GM21360 (cell line): ENCODE results near the gene EPB41L4A.

Experiments
- ATAC-seq: cut with Tn5 transposase; IDR thresholded peaks from one replicate; pipeline ENCODE4 v1.9.1; 2021; ENCODE audit warnings: mild to moderate bottlenecking, moderate library complexity; ENCODE audit not compliant: unreplicated experiment

Gene EPB41L4A

DNA sequence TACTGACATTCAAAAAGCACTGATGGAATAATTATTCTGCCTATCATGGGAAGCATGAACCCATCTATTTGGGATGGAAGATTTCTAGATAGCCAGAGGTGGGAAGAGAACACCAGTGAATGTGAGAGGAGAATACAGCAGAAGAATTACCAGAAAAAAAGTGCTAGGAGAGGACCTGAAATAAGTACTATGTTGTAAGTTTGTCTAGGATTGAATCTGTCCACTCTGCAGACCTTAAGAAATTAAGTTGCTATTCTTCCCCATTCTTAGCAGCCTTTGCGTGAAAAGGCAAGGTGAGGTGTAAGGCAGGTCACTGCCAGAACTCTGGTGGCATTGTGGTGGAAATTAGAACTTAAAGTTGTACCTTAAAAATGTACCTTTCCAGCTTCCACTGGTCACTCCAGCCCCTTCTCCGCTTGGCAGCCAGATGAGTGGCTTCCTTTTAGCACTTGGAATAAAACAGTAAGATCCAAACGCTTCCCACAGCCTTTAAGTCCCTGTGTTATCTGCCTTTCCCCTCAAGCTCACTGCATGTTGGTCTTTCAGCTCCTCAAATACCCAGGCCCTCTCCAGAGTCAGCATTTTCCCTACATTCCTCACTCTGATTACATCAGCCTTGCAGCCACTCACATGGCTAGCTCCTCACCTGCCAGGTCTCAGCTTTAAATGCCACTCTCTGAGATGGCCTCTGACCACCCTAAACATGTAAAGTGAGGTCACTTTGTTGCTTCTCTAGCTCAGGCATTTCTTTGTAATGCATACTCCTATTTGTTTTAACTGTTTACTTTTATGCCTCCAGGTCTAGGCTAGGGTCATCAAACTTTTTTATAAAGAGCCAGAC lies 253.0 kb downstream of the EPB41L4A start:
- ATAC-seq = no peak

DNA sequence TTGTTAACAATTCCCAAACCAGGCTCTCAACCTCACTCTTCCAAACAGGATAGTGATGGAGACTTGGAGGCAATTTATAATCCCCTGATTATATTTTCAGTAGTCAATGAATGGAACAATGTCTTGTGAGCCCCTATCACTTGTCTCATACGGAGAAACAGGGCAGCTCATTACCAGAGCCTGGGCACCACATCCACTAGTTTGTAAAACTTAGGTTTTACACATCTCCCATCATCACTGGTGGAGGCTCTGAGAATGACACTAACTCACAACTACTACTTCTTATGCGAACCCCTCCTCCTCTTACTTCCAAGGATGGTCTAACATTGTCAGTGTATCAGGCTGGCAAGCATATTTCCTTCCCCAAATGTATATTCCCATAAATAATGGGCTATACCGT lies 253.7 kb downstream of the EPB41L4A start:
- ATAC-seq = no peak

DNA sequence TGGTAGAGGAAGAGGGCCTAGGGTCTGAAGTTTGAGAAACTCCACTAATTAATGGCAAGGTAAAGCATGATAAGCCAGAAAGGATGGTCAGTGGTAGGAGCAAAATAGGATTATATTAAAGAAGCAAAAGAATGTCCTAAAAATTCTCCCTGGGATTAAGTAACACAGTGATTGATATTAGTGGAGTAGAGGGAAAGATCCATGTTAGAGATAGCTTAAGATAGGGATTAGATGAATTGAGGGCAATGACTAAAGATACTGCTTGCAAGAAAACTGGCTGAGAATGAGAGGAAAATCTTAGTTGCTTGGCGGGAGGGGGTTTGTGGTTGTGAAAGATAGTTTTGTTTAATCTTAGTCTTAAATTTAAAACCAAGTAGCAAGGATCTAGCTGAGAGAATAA lies 255.6 kb downstream of the EPB41L4A start:
- no peak for ATAC-seq

DNA sequence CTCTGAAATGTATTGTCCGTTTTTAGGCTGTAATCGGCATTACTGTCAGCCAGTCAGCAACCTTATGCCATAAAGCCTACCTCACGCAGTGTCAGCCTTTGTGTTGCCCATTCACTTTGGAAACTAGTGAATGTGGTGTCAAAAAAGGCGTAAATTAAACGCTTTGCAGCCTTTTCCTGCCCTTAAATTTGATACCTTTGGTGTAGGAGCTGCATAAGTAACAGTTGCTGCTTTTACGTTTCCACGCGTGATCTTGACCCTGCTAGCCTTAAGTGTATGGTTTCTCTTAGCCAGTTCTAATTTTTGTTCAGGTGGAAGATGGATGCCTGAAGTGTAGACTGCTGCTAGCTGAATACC lies 257.7 kb downstream of the EPB41L4A start:
- no peak for ATAC-seq

DNA sequence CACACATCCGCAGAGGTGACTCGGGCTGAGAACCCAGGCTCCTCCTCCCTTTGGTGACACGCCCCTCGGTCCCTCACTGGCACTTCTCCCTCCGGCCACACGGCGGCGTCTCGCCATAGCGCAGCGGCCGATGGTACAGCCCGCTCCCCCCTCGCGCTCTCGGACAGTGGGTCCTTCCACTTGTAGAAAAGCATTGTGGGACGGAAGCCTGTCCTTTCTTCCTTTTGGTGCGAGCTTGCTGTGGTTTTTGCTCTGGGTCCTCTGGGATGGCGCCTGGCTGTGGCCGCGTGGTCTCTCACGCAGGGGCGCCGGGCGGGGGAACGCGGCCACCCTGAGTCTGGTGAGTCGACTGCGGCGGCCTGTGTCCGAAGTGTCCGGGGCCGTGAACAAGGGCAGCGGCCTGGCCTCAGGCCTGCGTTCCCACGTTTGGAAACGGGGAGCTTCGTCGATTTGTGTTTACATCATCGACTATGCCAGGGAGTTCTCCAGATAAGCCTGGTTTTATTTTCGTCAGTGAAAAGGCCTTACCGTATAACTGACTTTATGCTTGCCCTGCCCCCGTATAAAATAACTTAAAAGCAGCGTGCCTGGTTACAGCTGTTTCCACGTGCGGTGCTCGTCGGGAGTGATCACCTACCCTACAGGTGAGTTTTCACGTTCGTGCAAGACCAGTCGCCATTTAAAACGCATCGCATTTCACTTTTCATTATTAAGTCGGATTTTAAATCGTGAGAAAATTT lies 258.3 kb downstream of the EPB41L4A start:
- peak; percentile 98 for ATAC-seq

DNA sequence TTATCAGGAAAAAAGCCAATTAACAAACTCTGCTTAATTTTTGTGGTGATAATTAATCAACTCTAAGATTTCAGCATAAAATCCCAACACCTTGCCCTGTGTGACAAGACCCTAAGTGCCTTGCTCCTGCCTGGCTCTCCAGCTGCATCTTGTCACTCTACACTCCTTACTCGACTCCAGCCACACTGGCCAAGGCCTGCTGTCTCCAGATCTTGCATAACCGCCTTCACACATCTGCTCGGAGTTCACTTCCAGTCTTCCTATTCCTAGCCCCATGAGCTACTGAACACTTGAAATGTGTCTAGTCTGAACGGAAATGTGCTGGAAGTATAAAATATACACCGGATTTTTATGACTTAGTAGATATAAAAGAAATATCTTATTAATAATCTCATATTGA lies 259.6 kb downstream of the EPB41L4A start:
- no peak for ATAC-seq

DNA sequence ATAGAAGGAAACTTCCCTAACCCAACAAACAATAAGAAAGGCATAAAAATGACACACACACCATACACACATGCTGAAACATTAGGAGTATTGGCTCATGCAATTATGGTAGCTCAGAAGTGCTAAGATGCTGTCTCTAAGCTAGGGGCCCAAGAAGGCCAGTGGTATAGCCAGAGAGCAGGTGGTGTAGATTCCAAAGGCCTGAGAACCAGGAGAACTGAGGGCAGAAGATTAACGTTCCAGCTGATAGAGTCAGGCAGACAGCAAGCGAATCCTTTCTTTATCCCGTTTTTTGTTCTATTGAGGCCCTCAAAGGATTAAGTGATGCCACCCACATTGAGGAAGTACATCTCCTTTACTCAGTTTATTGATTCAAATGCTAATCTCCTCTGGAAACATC lies 262.9 kb downstream of the EPB41L4A start:
- no peak for ATAC-seq

DNA sequence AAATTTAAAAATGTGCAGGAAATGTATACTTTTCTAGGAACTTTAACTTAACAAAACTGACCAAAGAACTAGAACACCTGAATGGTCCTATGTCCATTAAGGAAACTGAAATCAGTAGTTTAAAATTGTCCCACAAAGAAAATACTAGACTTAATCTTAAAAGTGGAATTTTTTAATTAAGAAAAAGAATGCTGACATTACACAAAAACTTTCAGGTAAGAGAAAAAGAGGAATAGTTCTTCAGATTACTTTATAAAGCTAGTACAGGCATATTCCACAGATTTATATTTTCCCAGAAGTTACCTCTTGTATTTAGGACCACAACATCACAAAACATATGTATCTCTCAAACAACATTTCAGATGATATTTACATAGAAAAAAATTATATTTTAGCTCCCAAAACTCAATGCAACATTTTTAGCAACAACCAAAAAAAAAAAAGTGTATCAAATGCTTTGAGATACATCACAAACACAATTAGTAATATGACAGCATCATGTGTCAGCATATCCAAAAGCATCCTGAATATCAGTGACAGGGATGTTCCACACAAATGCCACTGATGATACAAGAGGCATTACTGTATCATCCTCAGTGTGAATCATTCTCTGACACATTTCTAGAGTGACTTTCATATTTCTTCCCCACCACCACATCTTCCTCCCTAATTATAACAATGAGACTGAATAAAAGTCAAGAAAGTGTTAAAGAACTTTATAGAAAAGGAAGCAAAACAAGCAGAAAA lies 264.0 kb downstream of the EPB41L4A start:
- no peak for ATAC-seq

DNA sequence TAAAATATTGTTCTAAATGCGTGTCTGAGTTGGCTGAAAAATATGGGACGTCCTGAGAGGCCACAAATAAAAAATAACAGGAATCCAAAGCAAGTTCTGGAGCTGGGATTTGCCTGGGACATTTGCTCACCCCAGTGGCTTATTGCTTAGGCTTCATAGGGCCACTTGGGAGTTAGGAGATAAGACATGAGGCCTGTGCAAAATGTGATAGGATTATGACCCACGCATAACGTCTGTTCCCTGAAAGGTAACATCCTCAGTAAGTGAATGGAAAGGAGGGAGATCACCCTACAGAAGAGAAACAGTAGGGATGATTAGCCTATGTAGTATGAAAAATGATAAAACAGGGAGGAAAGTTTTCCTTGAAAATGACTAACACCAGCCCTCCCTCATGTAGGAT lies 269.4 kb downstream of the EPB41L4A start:
- ATAC-seq = no peak

DNA sequence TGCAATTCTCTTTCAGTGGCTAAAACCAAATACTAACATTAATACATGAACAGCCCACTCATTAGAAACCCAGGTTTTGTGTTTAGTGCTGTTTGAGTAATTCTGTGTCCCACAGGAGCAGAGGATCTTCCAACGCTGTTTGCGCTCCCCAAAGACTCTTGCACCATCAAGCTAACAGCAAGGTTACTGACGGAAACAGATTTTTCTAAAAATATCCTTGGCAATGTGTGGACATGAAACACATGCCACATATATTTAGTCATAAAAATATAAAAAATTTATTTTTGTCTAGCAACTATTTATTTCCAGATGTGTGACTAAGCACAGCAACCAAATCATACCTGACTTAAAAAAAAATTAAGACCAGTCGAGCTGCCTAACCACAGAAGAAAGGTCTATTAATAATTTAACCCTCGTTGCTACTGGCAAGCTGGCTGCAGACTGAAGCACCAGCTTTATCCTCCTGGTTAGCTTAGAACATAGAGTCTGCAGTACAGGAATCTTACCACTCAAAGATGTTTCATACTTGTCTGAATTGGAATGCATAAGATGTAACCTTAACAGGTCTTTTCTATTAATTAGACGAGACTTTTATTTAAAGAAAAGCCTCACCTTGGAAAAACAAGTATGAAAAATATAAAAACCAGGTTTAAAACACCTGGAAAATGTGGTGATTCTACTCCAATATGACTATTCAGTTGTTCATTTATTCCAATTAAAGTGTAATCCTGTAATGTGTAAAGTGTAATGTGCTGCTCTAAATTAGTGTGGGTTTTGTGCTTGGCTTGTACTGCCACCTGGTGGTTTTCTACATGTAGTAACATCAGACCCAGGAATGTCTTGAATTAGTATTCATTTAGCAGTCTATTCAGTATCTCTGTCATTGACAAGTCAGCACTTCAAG lies 272.5 kb downstream of the EPB41L4A start:
- peak; percentile 71 for ATAC-seq

DNA sequence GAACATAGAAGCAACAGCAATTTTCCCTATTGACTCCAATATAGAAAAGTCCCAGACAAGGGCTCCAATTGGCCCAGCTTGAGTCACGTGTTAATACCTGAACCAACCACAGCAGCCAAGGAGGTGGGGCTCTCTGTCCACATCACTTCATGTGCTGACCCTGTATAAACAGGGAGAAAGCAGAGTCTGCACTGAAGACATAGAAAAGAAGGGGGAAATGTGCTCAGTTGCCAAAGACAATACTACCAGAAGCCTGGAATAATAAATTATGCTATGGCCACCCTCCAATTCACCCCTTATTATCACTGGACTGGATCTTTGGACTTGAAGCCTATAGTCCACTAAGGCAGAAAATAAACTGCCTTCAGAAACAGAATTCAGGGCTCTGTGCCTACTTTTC lies 275.4 kb downstream of the EPB41L4A start:
- no peak for ATAC-seq

DNA sequence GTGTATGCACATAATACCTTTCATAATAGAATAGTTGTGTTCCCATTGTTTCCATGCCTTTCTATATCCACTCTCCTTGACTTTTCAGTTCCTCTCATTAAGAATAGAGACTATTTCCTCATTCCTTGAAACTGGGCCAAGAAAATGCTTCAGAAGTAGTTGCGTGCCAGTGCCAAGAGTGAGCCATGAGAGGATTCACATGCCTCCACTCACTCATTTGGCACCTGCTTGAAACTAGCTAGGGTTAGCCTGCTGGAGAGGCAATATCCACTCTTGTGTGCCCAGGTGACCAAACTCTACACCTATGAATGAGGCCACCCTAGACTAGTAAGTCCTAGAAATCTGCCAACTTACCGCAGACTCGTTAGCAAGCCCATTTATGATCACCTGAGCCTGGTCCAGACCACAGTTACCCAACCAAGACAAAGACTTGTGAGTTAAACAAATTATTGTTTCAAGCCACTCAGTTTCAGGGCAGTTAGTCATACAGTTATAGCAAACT lies 276.3 kb downstream of the EPB41L4A start:
- no peak for ATAC-seq

DNA sequence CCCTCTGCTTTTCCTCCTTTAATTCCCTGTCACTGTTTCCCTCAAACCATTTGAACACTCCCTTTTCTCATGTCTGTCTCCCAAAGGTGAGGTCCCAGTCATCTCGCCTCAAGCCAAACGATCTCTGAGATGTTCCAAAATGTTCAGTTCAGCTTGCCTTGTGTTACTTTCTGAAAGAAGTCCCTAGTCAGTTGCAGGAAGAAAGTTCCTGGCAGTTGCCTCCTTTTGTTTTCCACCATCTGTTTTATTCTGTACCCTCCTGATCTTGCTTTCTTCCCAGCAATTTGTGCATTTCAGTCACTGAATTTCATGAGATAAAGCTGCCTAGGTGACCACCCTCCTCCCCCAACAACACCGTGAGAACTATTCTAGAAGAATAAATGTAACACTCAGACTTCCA lies 277.5 kb downstream of the EPB41L4A start:
- ATAC-seq = no peak

DNA sequence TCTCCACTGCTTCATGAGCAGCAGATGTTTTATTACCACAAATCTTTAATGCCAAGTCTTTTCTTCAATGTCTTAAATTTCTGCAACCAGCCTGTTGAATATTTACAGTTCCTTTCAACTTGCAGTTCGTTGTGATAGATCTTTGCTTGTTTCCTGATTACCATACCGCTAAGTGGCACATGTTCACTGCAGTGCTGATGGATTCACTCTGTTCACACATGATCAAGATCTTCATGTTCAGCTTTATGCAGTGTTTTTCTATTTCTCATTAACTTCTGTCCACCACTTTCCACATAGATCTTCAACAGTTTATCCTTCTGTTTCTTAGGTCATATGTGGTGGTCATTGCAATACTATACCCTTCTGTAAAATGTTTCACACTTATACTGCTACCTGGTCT lies 280.6 kb downstream of the EPB41L4A start:
- no peak for ATAC-seq

DNA sequence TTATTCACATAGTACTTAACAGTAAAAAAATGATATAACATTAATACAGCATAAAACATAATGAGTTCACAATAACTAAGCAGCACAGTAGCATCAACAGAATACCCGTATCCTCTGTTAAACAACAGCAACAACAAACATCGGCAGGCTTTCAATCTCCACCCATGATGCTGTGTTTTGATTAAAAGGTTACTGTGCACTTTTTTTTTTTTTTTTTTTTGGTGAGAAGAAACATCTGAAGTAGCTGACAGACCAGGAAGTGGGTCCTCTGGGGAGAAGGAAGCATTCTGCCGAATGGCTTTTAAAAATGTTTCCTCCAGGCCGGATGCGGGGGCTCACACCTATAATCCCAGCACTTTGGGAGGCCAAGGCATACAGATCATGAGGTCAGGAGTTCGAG lies 282.3 kb downstream of the EPB41L4A start:
- ATAC-seq = no peak

DNA sequence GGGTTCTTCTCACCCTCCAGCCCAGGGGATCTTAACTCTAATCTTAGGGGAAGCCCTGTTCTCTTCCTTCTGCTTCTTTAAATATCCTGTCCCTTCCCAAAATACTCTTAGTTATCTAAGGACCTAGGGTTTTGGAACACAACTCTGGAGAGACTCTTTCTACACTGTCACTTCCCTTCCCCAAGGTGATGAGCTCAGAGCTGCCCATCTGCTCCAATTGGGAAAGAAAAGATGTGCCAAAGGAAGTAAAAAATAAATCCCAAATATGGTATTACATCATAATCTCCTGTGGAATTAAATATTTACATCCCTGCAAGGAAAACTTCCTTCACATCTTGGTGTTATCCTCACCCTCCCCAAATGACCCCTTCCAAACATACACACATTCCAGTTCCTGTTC lies 291.2 kb downstream of the EPB41L4A start:
- ATAC-seq = no peak

DNA sequence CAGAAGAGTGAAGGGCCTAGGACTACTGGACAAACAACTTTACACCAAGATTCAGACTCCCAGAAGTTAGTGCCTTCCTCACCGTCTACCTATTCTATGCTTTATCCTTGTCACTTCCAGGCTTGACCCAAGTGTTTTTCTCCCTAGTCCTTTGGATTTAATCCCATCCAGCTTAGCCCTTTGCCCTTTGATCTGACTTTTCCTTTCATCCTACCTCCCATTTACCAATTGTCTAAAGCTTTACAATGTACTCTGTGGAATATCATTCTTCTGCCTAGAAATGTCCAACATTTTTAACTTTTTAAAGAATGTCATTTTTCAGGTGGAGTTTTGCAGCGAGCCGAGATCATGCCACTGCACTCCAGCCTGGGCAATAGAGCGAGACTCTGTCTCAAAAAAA lies 292.1 kb downstream of the EPB41L4A start:
- ATAC-seq = no peak

DNA sequence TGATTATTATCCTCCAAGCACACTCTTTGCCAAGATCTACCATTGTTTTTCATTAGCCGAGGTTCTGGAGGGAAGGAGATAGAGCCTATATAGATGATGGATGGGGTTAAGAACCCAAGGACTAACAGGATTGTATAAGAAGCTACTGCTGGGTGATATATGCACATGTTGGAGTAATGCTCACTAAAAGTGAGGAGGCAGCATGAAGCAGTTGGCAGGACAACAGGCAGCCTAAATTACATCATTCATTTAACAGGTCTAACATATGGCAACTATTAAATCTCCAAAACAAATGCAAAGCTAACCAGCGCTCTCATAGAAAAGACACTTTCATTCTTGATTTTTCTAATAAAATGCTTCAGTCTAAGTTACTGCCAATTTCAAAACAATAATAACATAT lies 293.2 kb downstream of the EPB41L4A start:
- ATAC-seq = no peak

DNA sequence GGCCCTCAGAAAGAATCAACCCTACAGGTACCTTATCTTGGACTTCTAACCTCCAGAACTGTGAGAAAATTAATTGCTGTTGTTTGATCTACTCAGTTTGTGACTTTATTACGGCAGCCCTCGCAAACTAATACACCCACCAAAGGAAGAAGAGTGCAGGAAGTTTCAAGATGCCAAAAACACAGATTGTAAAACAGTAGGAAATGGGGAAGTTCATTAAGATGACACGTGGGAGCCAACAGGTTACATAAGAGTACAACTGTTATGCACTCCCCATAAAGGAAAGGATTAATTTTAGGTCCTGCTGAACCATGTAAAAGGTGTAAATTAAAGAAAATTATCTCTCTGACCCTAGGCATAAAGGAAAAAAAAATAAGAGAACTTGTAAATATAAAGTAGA lies 294.3 kb downstream of the EPB41L4A start:
- no peak for ATAC-seq

DNA sequence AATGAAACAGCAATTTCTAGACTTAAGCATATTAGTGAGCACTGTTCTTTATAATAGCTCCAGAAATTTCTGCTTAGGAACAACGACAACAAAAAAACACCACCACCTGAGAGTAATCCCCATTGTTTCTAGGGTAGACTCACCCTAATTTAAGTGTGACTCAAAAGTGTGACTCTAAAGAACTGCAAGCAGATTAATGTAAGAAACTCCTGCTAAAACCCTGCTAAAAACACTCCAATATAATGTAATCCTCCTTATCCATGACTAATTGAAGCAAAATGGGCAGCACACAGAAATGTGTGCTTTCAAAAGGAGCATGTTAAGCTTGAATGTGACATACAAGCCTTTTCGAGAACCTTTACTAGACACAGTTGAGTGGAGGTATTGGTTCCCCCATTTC lies 296.0 kb downstream of the EPB41L4A start:
- ATAC-seq = no peak

DNA sequence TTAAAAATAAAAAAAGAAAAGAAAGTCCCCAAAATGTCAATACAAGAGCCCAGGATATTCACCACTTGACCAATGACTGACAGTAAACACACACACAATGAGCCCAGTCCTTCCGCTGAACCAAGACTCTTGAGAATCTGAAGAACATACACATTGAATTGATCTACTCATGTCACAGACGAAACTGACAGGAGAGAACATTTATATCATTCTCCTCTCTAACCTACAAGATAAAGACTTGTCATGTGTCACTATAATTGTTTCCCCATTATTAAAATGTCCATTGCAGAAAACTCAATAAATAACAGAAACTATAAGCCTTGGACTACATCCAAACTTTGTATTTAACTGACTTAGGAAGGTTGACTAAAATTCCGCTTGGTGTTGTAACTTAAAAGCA lies 296.7 kb downstream of the EPB41L4A start:
- ATAC-seq = no peak
